Dermis lymphatic vessel endothelial cell (primary cell): ENCODE measurements around the gene MUCL3. TPM values are rescaled to one million over a fixed set of nuclear protein-coding genes. Genes with fewer than 3 reads are reported as not detected.

Experiments
- total RNA-seq: library from RNA; depleted of rRNA; stranded (reverse); fragments of >200 nt; gene quantifications from 2 replicates; pipeline ENCODE4 v1.2.1, GENCODE V29; 2014

The MUCL3 gene
- not detected in 2 replicates for total RNA-seq

GRCh38 chr6:30940361-30940986 is at the start of gene MUCL3:
Gene MUCL3 (plus strand): TSS chr6:30940973. CDS start chr6:30941000, 27 bp downstream.

DNA sequence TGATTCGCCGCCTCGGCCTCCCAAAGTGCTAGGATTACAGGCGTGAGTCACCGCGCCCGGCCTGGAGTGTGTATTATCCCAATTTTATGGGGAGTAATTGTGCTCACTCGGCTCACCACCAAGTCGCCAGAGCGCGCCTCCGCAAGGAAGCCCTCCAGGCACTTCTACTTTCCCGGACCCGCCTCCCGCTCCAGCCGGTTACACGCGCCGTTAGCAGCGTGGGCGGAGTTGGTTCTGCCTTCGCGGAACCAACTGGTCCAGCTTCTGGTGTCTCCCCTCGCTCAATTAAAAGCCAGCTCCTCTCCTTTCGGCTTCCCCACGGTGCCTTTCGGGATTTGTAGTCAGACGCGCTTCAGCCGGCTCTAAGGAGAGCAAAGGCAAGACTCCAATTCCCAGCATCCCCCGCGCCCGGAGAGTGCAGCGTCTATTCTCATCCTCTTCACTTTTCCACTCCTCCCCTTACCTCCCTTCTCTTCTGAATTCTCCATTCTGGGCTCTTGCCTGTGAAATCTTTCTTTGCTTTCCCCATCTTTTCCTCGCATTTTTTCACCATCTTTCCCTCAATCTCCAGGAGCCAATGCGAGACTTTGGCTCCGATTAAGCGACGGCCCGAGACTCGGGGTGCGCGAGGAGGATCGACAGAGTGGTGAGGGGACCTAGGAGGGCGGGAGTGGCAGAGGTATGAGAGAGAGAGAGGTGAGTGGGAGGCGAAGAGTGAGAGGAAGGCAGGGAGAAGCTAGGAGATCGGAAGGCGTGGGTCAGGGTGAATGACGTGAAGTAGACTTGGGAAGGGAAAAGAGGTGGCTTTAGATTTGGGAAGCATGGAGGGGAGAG is 32.8 kb upstream of the MUCL3 start, which contains the start of gene GTF2H4:
Gene GTF2H4 (plus strand): TSS at position 450 of the 834 bp plus-strand sequence.

DNA sequence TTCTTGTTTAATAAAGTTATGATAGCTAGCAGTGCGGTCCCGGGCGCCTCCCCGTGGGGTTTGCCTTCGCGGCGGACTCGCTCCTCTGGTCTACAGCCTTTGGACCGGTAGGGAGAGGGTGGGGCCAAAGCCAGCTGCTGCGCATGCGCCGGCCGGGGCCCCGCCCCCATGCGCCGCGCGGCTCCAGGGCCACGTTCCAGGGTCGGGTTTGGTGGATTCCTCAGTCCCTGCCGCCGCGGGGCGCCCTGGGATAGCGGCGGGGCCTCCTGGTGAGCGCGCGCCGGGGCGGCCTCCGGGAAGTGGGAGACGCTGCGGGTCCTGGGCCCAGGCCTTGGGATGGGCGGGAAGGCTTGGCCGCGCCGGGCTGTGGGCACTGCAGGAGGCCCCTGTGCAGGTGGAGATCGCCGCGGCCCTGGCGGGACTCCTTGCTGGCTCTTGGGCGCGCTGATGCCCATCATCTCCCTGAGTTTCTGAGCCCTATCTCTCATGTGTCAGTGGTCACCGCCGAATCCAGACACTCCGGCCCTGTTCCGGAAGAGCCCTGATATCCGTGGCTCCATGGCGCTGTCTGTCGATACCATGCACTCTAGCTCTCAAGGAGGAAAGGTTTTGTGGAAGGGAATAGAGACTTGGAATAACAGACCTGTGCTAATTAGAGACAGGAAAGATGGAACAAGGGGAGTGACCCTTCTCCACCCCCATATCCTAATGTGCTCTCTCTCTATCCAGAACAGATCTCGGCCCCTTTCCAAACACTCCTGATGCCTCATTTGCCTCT is 26.5 kb upstream of the MUCL3 start, which contains the start of gene VARS2:
Gene VARS2 (plus strand): TSS at position 163 of the 778 bp plus-strand sequence. CDS start 599 bp downstream, at position 762.

GRCh38 chr6:30931969-30932645 is 8.7 kb upstream of the MUCL3 start, which contains the start of gene SFTA2:
Gene SFTA2 (minus strand): TSS chr6:30932170. CDS start chr6:30932096, 74 bp downstream.

DNA sequence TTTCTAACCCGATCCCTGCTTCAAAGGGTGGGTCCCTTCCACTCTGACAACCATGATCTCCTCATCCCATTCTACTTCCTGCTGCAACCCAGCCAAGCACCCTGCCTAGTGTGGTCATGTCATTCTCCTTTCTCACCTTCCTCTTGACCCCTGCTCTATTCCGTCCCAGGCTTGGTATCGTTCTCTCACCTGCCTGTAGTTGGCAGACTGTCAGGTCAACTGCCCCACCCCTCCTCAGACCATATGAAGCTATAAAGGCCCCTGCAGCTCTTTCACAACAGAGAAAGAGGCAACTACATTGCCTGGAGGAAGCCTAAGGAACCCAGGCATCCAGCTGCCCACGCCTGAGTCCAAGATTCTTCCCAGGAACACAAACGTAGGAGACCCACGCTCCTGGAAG is 42.7 kb downstream of the MUCL3 start, which contains the start of gene MUC21:
Gene MUC21 (plus strand): TSS at position 280 of the 400 bp plus-strand sequence. CDS start 241 bp downstream, outside the sequence.

Other genes starting within 250 kb of the MUCL3 start
- 0.86 and 0.98 TPM in 2 replicates for gene NRM, start 250.0 kb upstream of the MUCL3 start, total RNA-seq
- gene MDC1, start 223.7 kb upstream of the MUCL3 start, total RNA-seq, result 4.8 and 5.3 TPM in 2 replicates
- gene TUBB, start 220.6 kb upstream of the MUCL3 start, total RNA-seq, result 208 and 236 TPM in 2 replicates
- gene FLOT1, start 198.3 kb upstream of the MUCL3 start, total RNA-seq, result 71.3 and 91.2 TPM in 2 replicates
- 39.7 and 82.2 TPM in 2 replicates for gene IER3, start 196.4 kb upstream of the MUCL3 start, total RNA-seq
- 4.8 and 5.7 TPM in 2 replicates for gene DDR1, start 56.5 kb upstream of the MUCL3 start, total RNA-seq
- gene GTF2H4, start 32.8 kb upstream of the MUCL3 start, total RNA-seq, result 10.4 and 12.7 TPM in 2 replicates
- 9.6 and 11.0 TPM in 2 replicates for gene VARS2, start 26.7 kb upstream of the MUCL3 start, total RNA-seq
- not detected in 2 replicates for gene SFTA2, start 8.8 kb upstream of the MUCL3 start, total RNA-seq
- gene MUC21, start 42.7 kb downstream of the MUCL3 start, total RNA-seq, result not detected in 2 replicates
- not detected in 2 replicates for gene MUC22, start 69.5 kb downstream of the MUCL3 start, total RNA-seq
- gene C6orf15, start 171.6 kb downstream of the MUCL3 start, total RNA-seq, result not detected in 2 replicates
- gene PSORS1C1, start 173.8 kb downstream of the MUCL3 start, total RNA-seq, result 3.7 and 4.0 TPM in 2 replicates
- under 0.01 TPM in 1 of 2 replicates, not detected in the other for gene CDSN, start 179.5 kb downstream of the MUCL3 start, total RNA-seq
- not detected in 2 replicates for gene PSORS1C2, start 198.1 kb downstream of the MUCL3 start, total RNA-seq
- gene CCHCR1, start 216.8 kb downstream of the MUCL3 start, total RNA-seq, result 9.3 and 9.6 TPM in 2 replicates
- 4.4 and 8.8 TPM in 2 replicates for gene TCF19, start 217.6 kb downstream of the MUCL3 start, total RNA-seq
- gene POU5F1, start 229.7 kb downstream of the MUCL3 start, total RNA-seq, result not detected in 2 replicates